Suprapubic skin (tissue), 4 donors: Measurements from ENCODE around the gene SDR42E2. TPM values are rescaled to one million over a fixed set of nuclear protein-coding genes. Genes with fewer than 3 reads are reported as not detected.

Source experiments
- DNase-seq, 2 donors: peaks; one replicate each; pipeline ENCODE4 v3.0.0-alpha.2; 2019; ENCODE audit warnings: low spot score in 2 of 2
- H3K27ac ChIP-seq: fragments of 200-600 bp; sonication (generic); one replicate; pipeline ENCODE4 v1.5.1; 2019
- H3K27me3 ChIP-seq: fragments of 200-600 bp; sonication (generic); one replicate; pipeline ENCODE4 v1.5.1; 2019
- H3K36me3 ChIP-seq: fragments of 200-600 bp; sonication (generic); one replicate; pipeline ENCODE4 v1.5.1; 2019
- H3K4me1 ChIP-seq: fragments of 200-600 bp; sonication (generic); one replicate; pipeline ENCODE4 v1.5.1; 2019
- H3K4me3 ChIP-seq: fragments of 200-600 bp; sonication (generic); one replicate; pipeline ENCODE4 v1.5.1; 2019; ENCODE audit warnings: mild to moderate bottlenecking
- H3K9me3 ChIP-seq: fragments of 200-600 bp; sonication (generic); one replicate; pipeline ENCODE4 v1.5.1; 2019
- CTCF ChIP-seq, 2 donors: fragments of 200-600 bp in 1 of 2; fragments of 450-650 bp in 1 of 2; sonication (generic) in 1 of 2; IDR thresholded peaks; one replicate each; pipeline ENCODE4 v1.5.1; 2016 to 2019; ENCODE audit warnings: antibody characterized with exemption in 2 of 2, mild to moderate bottlenecking in 1 of 2, moderate library complexity in 1 of 2
- EP300 ChIP-seq: sonication (generic); formaldehyde crosslinking; IDR thresholded peaks from one replicate; pipeline ENCODE4 v1.6.1; 2017; ENCODE audit warnings: antibody characterized with exemption
- POLR2A ChIP-seq, 2 donors: fragments of 450-650 bp; IDR thresholded peaks; one replicate each; pipeline ENCODE4 v1.6.1; 2017; ENCODE audit warnings: antibody characterized with exemption in 2 of 2, mild to moderate bottlenecking in 2 of 2, moderate library complexity in 2 of 2
- POLR2AphosphoS5 ChIP-seq, 3 donors: sonication (generic); formaldehyde crosslinking; IDR thresholded peaks; one replicate each; pipeline ENCODE4 v1.6.1; 2017; ENCODE audit warnings: antibody characterized with exemption in 3 of 3
- WGBS: methylation state at CpG from one replicate; pipeline ENCODE4 v1.1.5; 2018; 5-methylcytosine and 5-hydroxymethylcytosine counted together
- total RNA-seq, 4 donors: library from RNA; depleted of rRNA; stranded (reverse); fragments of >200 nt; gene quantifications; one replicate each; pipeline ENCODE4 v1.1.0, GENCODE V29; 2016

The SDR42E2 gene
- total RNA-seq, 4 donors from 2014 or later = not detected

- DNase-seq = no peak
- Histone ChIP-seq H3K36me3 (no peaks in the 10 kb centered on the region), H3K27ac (no peak overlapping the region), H3K4me3 (no peak overlapping the region), H3K27me3 (no peaks in the 10 kb centered on the region), H3K4me1 (peaks cover 4% of the 10 kb centered on the region), H3K9me3 (no peaks in the 10 kb centered on the region)
- whole genome bisulfite sequencing = 89% methylated on average over 5 of the region's 5 CpGs
- no peak for TF ChIP-seq POLR2A (IDR thresholded peaks at IDR 0.05)
- TF ChIP-seq POLR2AphosphoS5 (IDR thresholded peaks at IDR 0.05) = no peak
- no peak for TF ChIP-seq CTCF (IDR thresholded peaks at IDR 0.05)
- TF ChIP-seq EP300 = no peak
Observed at GRCh38 chr16:22183335-22183734, 21.0 kb downstream of the SDR42E2 start.

- Histone ChIP-seq H3K27ac (no peak overlapping the region), H3K4me1 (peaks cover 11% of the 10 kb centered on the region), H3K4me3 (no peak overlapping the region), H3K27me3 (no peaks in the 10 kb centered on the region), H3K36me3 (no peaks in the 10 kb centered on the region), H3K9me3 (no peaks in the 10 kb centered on the region)
- WGBS = 86% methylated on average over 11 of the region's 11 CpGs
- no peak for DNase-seq
- no peak for TF ChIP-seq EP300
- no peak for TF ChIP-seq POLR2AphosphoS5 (IDR thresholded peaks at IDR 0.05)
- TF ChIP-seq POLR2A (IDR thresholded peaks at IDR 0.05) = no peak
Observed at GRCh38 chr16:22183901-22184614, 21.8 kb downstream of the SDR42E2 start.

DNA sequence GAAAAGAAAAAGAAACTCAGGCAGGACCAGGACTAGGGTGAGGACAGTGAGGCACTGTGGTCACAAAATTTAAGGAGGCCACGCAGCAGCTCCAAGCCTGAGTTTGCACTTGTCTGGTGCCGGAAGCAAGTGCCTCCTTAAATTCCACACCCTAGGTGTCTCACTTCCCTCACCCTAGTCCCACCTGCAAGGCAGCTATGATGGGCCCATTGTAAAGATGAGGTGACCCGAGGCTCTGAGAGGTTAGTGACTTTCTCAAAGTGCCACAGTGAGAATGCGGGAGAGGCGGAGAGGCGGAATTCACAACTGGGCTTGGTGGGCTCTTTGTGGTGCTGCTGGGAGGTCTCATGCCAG lies 22.3 kb downstream of the SDR42E2 start:
- no peaks in the 10 kb centered on the region for H3K9me3 ChIP-seq
- H3K27me3 ChIP-seq = no peaks in the 10 kb centered on the region
- H3K36me3 ChIP-seq = no peaks in the 10 kb centered on the region
- H3K27ac ChIP-seq = no peak overlapping the region
- no peak overlapping the region for H3K4me3 ChIP-seq
- 86% methylated on average over 6 of the region's 6 CpGs for WGBS
- TF ChIP-seq POLR2A (IDR thresholded peaks at IDR 0.05) = no peak
- no peak for DNase-seq
- peaks cover 16% of the 10 kb centered on the region for H3K4me1 ChIP-seq

GRCh38 chr16:22186517-22186916 lies 24.2 kb downstream of the SDR42E2 start:
- 96% methylated on average over 3 of the region's 3 CpGs for WGBS
- peaks cover 25% of the 10 kb centered on the region for H3K4me1 ChIP-seq
- TF ChIP-seq CTCF (IDR thresholded peaks at IDR 0.05) (no peak), POLR2A (IDR thresholded peaks at IDR 0.05) (no peak), EP300 (no peak), POLR2AphosphoS5 (IDR thresholded peaks at IDR 0.05) (no peak)
- no peaks in the 10 kb centered on the region for H3K36me3 ChIP-seq
- DNase-seq = no peak
- no peaks in the 10 kb centered on the region for H3K9me3 ChIP-seq
- H3K27ac ChIP-seq = no peak overlapping the region
- no peaks in the 10 kb centered on the region for H3K27me3 ChIP-seq
- H3K4me3 ChIP-seq = no peak overlapping the region

DNA sequence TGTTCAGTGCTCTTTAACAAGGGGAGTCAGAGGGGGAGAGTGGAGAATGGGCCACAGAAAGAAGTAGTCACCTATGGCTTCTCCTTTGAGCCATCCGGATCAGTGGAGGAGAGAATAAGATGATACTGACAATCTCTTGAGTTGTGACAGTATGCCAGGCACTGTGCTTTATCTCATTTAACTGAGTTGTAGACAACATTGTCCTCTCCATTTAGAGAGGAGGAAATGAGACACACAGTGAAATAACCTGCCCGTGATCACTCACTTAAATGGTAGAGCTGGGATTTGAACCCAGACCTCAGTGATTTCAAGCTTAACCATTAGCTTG lies 25.9 kb downstream of the SDR42E2 start:
- peaks cover 41% of the 10 kb centered on the region for H3K4me1 ChIP-seq
- TF ChIP-seq CTCF (IDR thresholded peaks at IDR 0.05) (no peak), POLR2AphosphoS5 (IDR thresholded peaks at IDR 0.05) (no peak), EP300 (no peak), POLR2A (IDR thresholded peaks at IDR 0.05) (no peak)
- no peak for DNase-seq
- no peak overlapping the region for H3K27ac ChIP-seq
- no peaks in the 10 kb centered on the region for H3K9me3 ChIP-seq
- no peaks in the 10 kb centered on the region for H3K27me3 ChIP-seq
- H3K36me3 ChIP-seq = no peaks in the 10 kb centered on the region
- 86% methylated on average over 2 of the region's 2 CpGs for WGBS
- no peak overlapping the region for H3K4me3 ChIP-seq

GRCh38 chr16:22188595-22189442 lies 26.5 kb downstream of the SDR42E2 start:
- peak; percentile 75 to 85 for DNase-seq
- H3K27ac ChIP-seq = peak overlapping the region; percentile 99
- H3K4me3 ChIP-seq = peak overlapping the region; percentile 73

More at GRCh38 chr16:22188595-22189442, 26.5 kb downstream of the SDR42E2 start:
- Histone ChIP-seq H3K36me3 (no peaks in the 10 kb centered on the region), H3K27me3 (no peaks in the 10 kb centered on the region), H3K4me1 (peaks cover 41% of the 10 kb centered on the region), H3K9me3 (no peaks in the 10 kb centered on the region)
- WGBS = 31% methylated on average over 8 of the region's 8 CpGs
- TF ChIP-seq POLR2AphosphoS5 (IDR thresholded peaks at IDR 0.05) (no peak), CTCF (IDR thresholded peaks at IDR 0.05) (peak; percentile 73 to 79), EP300 (no peak), POLR2A (IDR thresholded peaks at IDR 0.05) (no peak)
